Measurements from ENCODE around the gene CACNA2D1. TPM values are rescaled to one million over a fixed set of nuclear protein-coding genes. Genes with fewer than 3 reads are reported as not detected.

The CACNA2D1 gene
- total RNA-seq, 1 experiment from 2014 or later: 9.8 TPM

GRCh38 chr7:82241356-82241755, 202.2 kb downstream of the CACNA2D1 start:
- intact Hi-C loops (cut with micrococcal nuclease; ENCODE audit: unreplicated experiment): no loop called here
- H3K27me3 ChIP-seq (ENCODE audit: control insufficient read depth, insufficient read depth, low read length): no peaks in the 10 kb centered on the region
- no peaks in the 10 kb centered on the region for H3K9me3 ChIP-seq (ENCODE audit: control insufficient read depth, insufficient read depth, low read depth, low read length)
- no peaks in the 10 kb centered on the region for H3K4me1 ChIP-seq (ENCODE audit: control insufficient read depth, insufficient read depth, low read length)
- H3K36me3 ChIP-seq (ENCODE audit: control insufficient read depth, insufficient read depth, low read length): no peaks in the 10 kb centered on the region
- no peak overlapping the region for H3K4me3 ChIP-seq (ENCODE audit: low read depth in 2 of 2, low read length in 2 of 2)
- POLR2A ChIA-PET: no interaction called here
- DNase-seq (ENCODE audit: low read depth, low spot score): no peak
- no peak overlapping the region for H3K27ac ChIP-seq (ENCODE audit: low read length)
- TF ChIP-seq, protein P1, sequence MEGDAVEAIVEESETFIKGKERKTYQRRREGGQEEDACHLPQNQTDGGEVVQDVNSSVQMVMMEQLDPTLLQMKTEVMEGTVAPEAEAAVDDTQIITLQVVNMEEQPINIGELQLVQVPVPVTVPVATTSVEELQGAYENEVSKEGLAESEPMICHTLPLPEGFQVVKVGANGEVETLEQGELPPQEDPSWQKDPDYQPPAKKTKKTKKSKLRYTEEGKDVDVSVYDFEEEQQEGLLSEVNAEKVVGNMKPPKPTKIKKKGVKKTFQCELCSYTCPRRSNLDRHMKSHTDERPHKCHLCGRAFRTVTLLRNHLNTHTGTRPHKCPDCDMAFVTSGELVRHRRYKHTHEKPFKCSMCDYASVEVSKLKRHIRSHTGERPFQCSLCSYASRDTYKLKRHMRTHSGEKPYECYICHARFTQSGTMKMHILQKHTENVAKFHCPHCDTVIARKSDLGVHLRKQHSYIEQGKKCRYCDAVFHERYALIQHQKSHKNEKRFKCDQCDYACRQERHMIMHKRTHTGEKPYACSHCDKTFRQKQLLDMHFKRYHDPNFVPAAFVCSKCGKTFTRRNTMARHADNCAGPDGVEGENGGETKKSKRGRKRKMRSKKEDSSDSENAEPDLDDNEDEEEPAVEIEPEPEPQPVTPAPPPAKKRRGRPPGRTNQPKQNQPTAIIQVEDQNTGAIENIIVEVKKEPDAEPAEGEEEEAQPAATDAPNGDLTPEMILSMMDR (IDR thresholded peaks at IDR 0.05): no peak
- no peak for TF ChIP-seq SIN3A (IDR thresholded peaks at IDR 0.05; ENCODE audit: borderline replicate concordance, insufficient read depth, low read depth, low read length)
- no peak for TF ChIP-seq POLR2AphosphoS5 (IDR thresholded peaks at IDR 0.05; ENCODE audit: low read depth, low read length)
- TF ChIP-seq, protein P2, sequence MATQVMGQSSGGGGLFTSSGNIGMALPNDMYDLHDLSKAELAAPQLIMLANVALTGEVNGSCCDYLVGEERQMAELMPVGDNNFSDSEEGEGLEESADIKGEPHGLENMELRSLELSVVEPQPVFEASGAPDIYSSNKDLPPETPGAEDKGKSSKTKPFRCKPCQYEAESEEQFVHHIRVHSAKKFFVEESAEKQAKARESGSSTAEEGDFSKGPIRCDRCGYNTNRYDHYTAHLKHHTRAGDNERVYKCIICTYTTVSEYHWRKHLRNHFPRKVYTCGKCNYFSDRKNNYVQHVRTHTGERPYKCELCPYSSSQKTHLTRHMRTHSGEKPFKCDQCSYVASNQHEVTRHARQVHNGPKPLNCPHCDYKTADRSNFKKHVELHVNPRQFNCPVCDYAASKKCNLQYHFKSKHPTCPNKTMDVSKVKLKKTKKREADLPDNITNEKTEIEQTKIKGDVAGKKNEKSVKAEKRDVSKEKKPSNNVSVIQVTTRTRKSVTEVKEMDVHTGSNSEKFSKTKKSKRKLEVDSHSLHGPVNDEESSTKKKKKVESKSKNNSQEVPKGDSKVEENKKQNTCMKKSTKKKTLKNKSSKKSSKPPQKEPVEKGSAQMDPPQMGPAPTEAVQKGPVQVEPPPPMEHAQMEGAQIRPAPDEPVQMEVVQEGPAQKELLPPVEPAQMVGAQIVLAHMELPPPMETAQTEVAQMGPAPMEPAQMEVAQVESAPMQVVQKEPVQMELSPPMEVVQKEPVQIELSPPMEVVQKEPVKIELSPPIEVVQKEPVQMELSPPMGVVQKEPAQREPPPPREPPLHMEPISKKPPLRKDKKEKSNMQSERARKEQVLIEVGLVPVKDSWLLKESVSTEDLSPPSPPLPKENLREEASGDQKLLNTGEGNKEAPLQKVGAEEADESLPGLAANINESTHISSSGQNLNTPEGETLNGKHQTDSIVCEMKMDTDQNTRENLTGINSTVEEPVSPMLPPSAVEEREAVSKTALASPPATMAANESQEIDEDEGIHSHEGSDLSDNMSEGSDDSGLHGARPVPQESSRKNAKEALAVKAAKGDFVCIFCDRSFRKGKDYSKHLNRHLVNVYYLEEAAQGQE (IDR thresholded peaks at IDR 0.05; ENCODE audit: insufficient read depth in 1 of 2, low read depth in 2 of 2, low read length in 1 of 2): no peak
- TF ChIP-seq TCF7L2 (IDR thresholded peaks at IDR 0.05; ENCODE audit: low read depth, low read length): no peak
- CTCF ChIA-PET: no interaction called here
- no TSS peak for BruUV-seq (replicated peaks)
- no peak for ATAC-seq
- in situ Hi-C loops (cut with HindIII; ENCODE audit: low pct_unique_long_range_greater_than_20kb, low sequenced_read_pairs): no loop called here

GRCh38 chr7:82235713-82236112, 207.9 kb downstream of the CACNA2D1 start:
- H3K36me3 ChIP-seq (ENCODE audit: control insufficient read depth, insufficient read depth, low read length): no peaks in the 10 kb centered on the region
- ChIA-PET POLR2A (no interaction called here), CTCF (no interaction called here)
- H3K4me3 ChIP-seq (ENCODE audit: low read depth in 2 of 2, low read length in 2 of 2): no peak overlapping the region
- intact Hi-C loops (cut with micrococcal nuclease; ENCODE audit: unreplicated experiment) (loop anchor here (2.0 to 10.0 kb wide), 4 partner anchors 67 to 492 kb away; no protein-coding TSS in a partner anchor), in situ Hi-C loops (cut with HindIII; ENCODE audit: low pct_unique_long_range_greater_than_20kb, low sequenced_read_pairs) (no loop called here)
- no peaks in the 10 kb centered on the region for H3K27me3 ChIP-seq (ENCODE audit: control insufficient read depth, insufficient read depth, low read length)
- no peaks in the 10 kb centered on the region for H3K4me1 ChIP-seq (ENCODE audit: control insufficient read depth, insufficient read depth, low read length)
- H3K9me3 ChIP-seq (ENCODE audit: control insufficient read depth, insufficient read depth, low read depth, low read length): no peaks in the 10 kb centered on the region
- no TSS peak for BruUV-seq (replicated peaks)
- no peak for DNase-seq (ENCODE audit: low read depth, low spot score)
- ATAC-seq: no peak
- TF ChIP-seq, protein P1 (IDR thresholded peaks at IDR 0.05): no peak
- TF ChIP-seq TCF7L2 (IDR thresholded peaks at IDR 0.05; ENCODE audit: low read depth, low read length): no peak
- TF ChIP-seq POLR2AphosphoS5 (IDR thresholded peaks at IDR 0.05; ENCODE audit: low read depth, low read length): no peak
- TF ChIP-seq, protein P2 (IDR thresholded peaks at IDR 0.05; ENCODE audit: insufficient read depth in 1 of 2, low read depth in 2 of 2, low read length in 1 of 2): no peak
- TF ChIP-seq SIN3A (IDR thresholded peaks at IDR 0.05; ENCODE audit: borderline replicate concordance, insufficient read depth, low read depth, low read length): no peak
- no peak overlapping the region for H3K27ac ChIP-seq (ENCODE audit: low read length)
